Activated T-helper 1 cell treated with anti-CD3 and anti-CD28 coated beads, Interleukin-12 subunit alpha, Interleukin-12 subunit beta, Interleukin-2, Interleukin-4 antibody, amounts not matched to agents 30 ng/mL and 10 ng/mL and 1 ng/mL, durations not matched to agents 14 hours and 24 hours and 36 hours (primary cell): Measurements from ENCODE around the gene CLEC3B. TPM values are rescaled to one million over a fixed set of nuclear protein-coding genes. Genes with fewer than 3 reads are reported as not detected.
"Not testable (repeated sequence)": the region's sequence is repeated elsewhere in the genome, so short reads cannot be mapped to it uniquely, and the experiment has no call there.

ENCODE experiments used
- DNase-seq: peaks from one replicate; pipeline ENCODE4 v3.0.0; 2021; ENCODE audit warnings: low spot score
- H3K27ac Mint-ChIP-seq: one replicate; pipeline ENCODE4 v1.8.0; 2021; ENCODE audit warnings: mild to moderate bottlenecking, mixed read lengths
- H3K27me3 Mint-ChIP-seq: one replicate; pipeline ENCODE4 v1.8.0; 2022; ENCODE audit warnings: mild to moderate bottlenecking, moderate library complexity, mixed read lengths; ENCODE audit not compliant: insufficient read depth
- H3K36me3 Mint-ChIP-seq: one replicate; pipeline ENCODE4 v1.8.0; 2021; ENCODE audit warnings: low read depth, mixed read lengths
- H3K4me1 Mint-ChIP-seq: one replicate; pipeline ENCODE4 v1.8.0; 2021; ENCODE audit warnings: low read depth, mixed read lengths
- H3K4me3 Mint-ChIP-seq: one replicate; pipeline ENCODE4 v1.8.0; 2021; ENCODE audit warnings: mild to moderate bottlenecking, moderate library complexity, mixed read lengths
- H3K9me3 Mint-ChIP-seq: one replicate; pipeline ENCODE4 v1.8.0; 2021; ENCODE audit warnings: mixed read lengths
- intact Hi-C: fragments of 100-400 bp; cut with micrococcal nuclease; formaldehyde crosslinking; loops from one replicate; pipeline ENCODE4 v1.15.1; 2024
- total RNA-seq: library from RNA; stranded (reverse); gene quantifications from 2 replicates; pipeline ENCODE4 v1.2.3, GENCODE V29; 2022

Gene CLEC3B, protein sequence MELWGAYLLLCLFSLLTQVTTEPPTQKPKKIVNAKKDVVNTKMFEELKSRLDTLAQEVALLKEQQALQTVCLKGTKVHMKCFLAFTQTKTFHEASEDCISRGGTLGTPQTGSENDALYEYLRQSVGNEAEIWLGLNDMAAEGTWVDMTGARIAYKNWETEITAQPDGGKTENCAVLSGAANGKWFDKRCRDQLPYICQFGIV
- total RNA-seq, result not detected in 2 replicates

DNA sequence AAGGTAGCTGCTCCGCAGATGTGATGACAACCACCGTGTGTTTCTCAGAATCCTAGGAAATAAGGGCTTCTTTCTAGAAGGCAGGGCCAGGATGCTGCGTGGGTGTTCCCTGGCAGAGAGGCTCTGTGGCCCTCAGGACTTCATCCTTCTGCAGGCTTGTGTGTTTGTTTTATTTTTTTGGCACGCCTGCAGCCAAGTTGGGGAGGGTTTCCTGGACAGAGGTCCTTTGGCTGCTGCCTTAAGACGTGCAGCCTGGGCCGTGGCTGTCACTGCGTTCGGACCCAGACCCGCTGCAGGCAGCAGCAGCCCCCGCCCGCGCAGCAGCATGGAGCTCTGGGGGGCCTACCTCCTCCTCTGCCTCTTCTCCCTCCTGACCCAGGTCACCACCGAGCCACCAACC is at the start of gene CLEC3B:
Gene CLEC3B, plus strand, starts transcription at position 266 of the 400 bp plus-strand sequence. Its CDS starts 60 bp downstream, at position 326.
- Mint-ChIP-seq H3K27me3 (peaks cover 7% of the 10 kb centered on the region), H3K36me3 (no peaks in the 10 kb centered on the region), H3K27ac (no peak within 1 kb of the TSS), H3K4me1 (peaks cover 2% of the 10 kb centered on the region), H3K9me3 (no peaks in the 10 kb centered on the region), H3K4me3 (no peak within 1 kb of the TSS)
- no peak for DNase-seq
- intact Hi-C loops, result no loop called here

DNA sequence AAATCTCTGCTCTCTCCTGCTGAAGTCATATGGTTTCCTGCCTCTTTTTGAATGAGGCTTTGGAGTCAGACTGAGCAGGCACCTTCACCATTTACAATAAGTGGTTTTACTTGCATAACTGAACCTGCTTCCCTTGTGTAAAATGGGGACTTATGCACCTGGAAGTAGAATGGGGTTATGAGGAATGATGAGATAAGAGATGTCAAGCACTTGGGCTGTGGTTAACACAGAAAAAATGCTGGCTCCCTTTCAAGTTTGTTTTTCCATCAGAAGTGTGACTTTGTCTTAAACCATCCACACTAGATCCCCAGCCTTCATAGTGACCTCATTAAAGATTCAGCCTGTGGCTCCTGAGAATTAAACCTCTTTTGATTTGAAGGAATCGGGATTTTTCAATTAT is 44.9 kb upstream of the CLEC3B start:
- no peak for DNase-seq
- peaks cover 22% of the 10 kb centered on the region for H3K36me3 Mint-ChIP-seq
- H3K27ac Mint-ChIP-seq, result peak overlapping the region; percentile 79
- H3K27me3 Mint-ChIP-seq, result no peaks in the 10 kb centered on the region
- H3K4me3 Mint-ChIP-seq, result no peak overlapping the region
- no peaks in the 10 kb centered on the region for H3K9me3 Mint-ChIP-seq
- peaks cover 84% of the 10 kb centered on the region for H3K4me1 Mint-ChIP-seq
- intact Hi-C loops, result loop anchor here (1.0 to 5.0 kb wide), 2 partner anchors 15 to 186 kb away; no protein-coding TSS in a partner anchor

DNA sequence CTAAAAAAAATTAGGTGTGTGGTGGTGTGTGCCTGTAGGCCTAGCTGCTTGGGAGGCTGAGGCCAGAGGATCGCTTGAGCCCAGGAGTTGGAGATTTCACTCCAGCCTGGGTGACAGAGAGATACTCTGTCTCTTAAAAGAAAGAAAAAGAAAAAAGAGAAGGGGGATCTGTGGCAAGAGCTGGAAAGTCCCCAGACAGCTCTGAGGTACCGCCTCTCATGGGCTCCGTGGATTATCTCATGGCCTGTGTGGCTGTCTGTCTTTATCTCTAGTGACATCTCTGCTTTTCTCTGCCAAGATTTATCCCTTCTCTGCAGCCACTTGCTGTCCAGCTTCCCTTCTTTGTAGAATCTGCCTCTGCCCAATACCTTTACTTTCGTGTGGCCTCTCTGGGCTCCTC is 44.4 kb upstream of the CLEC3B start:
- Mint-ChIP-seq H3K36me3 (peaks cover 22% of the 10 kb centered on the region), H3K9me3 (no peaks in the 10 kb centered on the region), H3K4me1 (peaks cover 84% of the 10 kb centered on the region), H3K4me3 (peak overlapping the region; percentile 34), H3K27me3 (no peaks in the 10 kb centered on the region), H3K27ac (peak overlapping the region; percentile 79)
- intact Hi-C loops, result loop anchor here (1.0 to 5.0 kb wide), 2 partner anchors 15 to 186 kb away; no protein-coding TSS in a partner anchor
- DNase-seq, result peak; percentile 44

DNA sequence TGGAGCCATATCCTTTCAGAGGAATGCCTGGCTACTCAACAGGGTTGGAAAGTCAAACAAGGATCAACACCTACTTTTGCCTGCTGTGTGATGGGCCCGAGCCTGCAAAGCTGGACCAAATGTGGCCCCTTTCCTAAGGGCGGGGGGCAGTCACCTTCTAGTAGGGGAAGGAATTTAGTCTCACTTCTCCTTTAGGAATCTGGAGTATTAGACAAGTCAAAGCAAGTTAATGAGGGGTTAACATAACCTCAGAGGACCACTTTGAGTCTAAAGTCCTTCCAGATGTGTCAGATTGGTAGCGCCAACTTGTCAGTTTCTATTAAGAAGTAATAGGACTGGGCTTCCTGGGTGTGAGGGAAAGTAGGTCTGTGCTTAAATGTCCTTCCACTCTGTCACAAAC is 43.3 kb upstream of the CLEC3B start:
- intact Hi-C loops, result loop anchor here (5.0 kb wide), 1 partner anchor 184 kb away; no protein-coding TSS in a partner anchor
- Mint-ChIP-seq H3K9me3 (no peaks in the 10 kb centered on the region), H3K36me3 (peaks cover 19% of the 10 kb centered on the region), H3K27me3 (no peaks in the 10 kb centered on the region), H3K27ac (no peak overlapping the region), H3K4me1 (peaks cover 75% of the 10 kb centered on the region), H3K4me3 (no peak overlapping the region)
- DNase-seq, result no peak

DNA sequence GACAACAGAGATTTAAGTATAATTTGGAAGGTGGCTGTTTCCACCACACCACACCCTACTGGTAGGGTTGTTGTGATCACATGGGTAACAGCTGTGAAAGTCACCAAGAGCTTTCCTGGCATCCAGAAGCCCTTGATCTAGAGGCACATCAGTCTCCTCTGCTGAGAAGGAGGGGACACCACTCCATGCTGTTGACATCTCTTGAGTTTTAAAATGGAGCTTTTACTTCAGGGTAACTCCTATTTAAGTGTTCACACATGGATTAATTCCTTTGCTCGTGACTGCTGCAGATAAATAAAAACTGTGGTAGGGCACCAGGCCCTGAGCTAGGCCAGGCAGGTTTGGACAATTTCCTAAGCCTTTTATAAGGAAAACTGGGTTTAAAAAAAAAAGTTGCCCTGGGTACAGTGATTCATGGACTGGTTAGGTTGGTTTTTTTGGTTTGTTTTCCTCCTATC is 42.6 kb upstream of the CLEC3B start:
- Mint-ChIP-seq H3K4me1 (peaks cover 69% of the 10 kb centered on the region), H3K9me3 (no peaks in the 10 kb centered on the region), H3K27ac (no peak overlapping the region), H3K27me3 (no peaks in the 10 kb centered on the region), H3K4me3 (no peak overlapping the region), H3K36me3 (peaks cover 16% of the 10 kb centered on the region)
- intact Hi-C loops, result loop anchor here (5.0 kb wide), 1 partner anchor 184 kb away; no protein-coding TSS in a partner anchor
- no peak for DNase-seq

DNA sequence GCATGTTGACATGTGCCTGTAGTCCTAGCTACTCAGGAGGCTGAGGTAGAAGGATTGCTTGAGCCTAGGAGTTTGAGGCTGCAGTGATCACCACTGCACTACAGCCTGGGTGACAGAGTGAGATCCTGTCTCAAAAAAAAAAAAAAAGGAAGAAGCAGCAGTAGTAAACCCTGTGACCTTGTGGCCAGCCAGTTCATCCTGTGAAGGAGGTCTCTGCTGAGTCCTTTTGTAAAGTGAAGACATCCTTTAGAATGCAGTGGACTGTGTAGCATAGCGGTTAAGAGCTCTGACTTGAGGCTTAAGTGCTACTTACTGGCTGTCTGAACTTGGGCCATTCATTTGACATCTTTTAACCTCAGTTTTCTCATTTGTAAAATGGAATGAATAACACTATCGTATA is 41.8 kb upstream of the CLEC3B start:
- Mint-ChIP-seq H3K4me3 (no peak overlapping the region), H3K36me3 (peaks cover 16% of the 10 kb centered on the region), H3K4me1 (peaks cover 61% of the 10 kb centered on the region), H3K27me3 (no peaks in the 10 kb centered on the region), H3K9me3 (no peaks in the 10 kb centered on the region), H3K27ac (no peak overlapping the region)
- intact Hi-C loops, result loop anchor here (5.0 kb wide), 1 partner anchor 183 kb away; no protein-coding TSS in a partner anchor
- no peak for DNase-seq

DNA sequence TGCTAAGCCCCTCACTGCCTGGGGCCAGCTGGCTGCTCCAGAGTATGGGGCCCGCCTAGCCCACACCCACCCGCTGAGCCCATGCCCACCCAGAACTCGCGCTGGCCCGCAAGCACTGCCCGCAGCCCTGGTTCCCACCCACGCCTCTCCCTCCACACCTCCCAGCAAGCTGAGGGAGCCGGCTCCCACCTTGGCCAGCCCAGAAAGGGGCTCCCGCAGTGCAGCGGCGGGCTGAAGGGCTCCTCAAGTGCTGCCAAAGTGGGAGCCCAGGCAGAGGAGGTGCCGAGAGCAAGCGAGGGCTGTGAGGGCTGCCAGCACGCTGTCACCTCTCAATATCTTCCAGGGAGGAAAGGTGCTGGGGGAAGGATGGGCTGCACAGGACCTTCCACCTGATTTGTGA is 39.8 kb upstream of the CLEC3B start:
- peaks cover 49% of the 10 kb centered on the region for H3K4me1 Mint-ChIP-seq
- DNase-seq, H3K9me3 Mint-ChIP-seq, H3K27ac Mint-ChIP-seq, H3K4me3 Mint-ChIP-seq, H3K27me3 Mint-ChIP-seq, intact Hi-C loops: not testable (repeated sequence)
- H3K36me3 Mint-ChIP-seq, result peaks cover 23% of the 10 kb centered on the region

DNA sequence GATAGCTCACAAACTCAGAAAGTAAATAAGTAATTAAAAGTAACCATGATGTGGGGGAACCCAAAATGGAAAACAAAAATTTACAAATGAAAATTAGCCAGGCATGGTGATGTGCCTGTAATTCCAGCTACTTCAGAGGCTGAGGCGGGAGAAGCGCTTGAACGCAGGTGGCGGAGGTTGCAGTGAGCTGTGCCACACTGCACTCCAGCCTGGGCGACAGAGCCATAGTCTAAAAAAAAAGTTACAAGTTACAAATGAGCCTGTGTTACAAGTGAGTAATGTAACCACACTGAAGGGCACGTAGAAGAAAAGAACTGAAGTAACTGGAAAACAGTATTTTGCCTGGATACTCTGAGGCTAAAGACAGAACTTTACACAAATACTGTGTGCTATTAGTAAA is 38.8 kb upstream of the CLEC3B start:
- DNase-seq, result no peak
- Mint-ChIP-seq H3K9me3 (no peaks in the 10 kb centered on the region), H3K27ac (no peak overlapping the region), H3K27me3 (no peaks in the 10 kb centered on the region), H3K36me3 (peaks cover 30% of the 10 kb centered on the region), H3K4me3 (no peak overlapping the region), H3K4me1 (peaks cover 46% of the 10 kb centered on the region)
- intact Hi-C loops, result no loop called here

DNA sequence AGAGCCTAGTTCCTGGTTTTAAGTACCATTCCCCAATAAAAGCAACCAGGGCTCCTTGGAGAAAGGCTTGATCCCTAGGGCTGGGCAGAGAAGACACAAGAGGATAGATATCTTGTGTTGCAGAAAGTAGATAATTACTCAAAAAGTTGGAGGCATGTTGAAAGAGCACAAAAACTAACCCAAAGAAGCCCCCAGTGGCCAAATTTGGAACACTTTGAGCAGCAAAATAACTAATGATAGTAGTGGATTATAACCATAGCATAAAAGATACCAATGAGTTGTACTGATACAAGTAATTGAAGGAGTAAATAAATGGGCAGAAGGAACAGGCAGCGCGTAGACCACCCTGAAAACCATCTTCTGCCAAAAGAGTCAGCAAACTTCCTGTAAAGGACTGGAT is 38.0 kb upstream of the CLEC3B start:
- H3K4me1 Mint-ChIP-seq, result peaks cover 44% of the 10 kb centered on the region
- DNase-seq, result no peak
- H3K4me3 Mint-ChIP-seq, result no peak overlapping the region
- intact Hi-C loops, result no loop called here
- H3K27me3 Mint-ChIP-seq, result no peaks in the 10 kb centered on the region
- H3K36me3 Mint-ChIP-seq, result peaks cover 38% of the 10 kb centered on the region
- H3K27ac Mint-ChIP-seq, result no peak overlapping the region
- no peaks in the 10 kb centered on the region for H3K9me3 Mint-ChIP-seq

DNA sequence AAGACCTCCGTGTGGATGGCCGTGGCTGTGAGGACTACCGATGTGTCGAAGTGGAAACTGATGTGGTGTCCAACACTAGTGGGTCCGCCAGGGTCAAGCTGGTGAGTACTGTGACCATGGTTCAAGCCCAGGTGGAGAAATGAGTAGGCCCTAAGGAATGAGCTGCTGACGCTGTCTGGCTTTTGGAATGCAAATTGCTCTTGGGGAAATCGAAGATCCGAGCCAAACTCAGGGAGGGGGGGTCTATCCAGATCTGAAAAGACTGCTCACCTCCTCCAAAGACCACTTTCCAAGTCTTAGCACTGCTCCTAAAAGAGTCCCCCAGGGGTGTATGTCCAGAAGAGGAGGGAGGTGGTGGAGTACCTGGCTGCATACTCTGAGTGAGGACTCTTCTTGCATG is 37.0 kb upstream of the CLEC3B start:
- no peaks in the 10 kb centered on the region for H3K27me3 Mint-ChIP-seq
- H3K36me3 Mint-ChIP-seq, result peaks cover 41% of the 10 kb centered on the region
- peaks cover 34% of the 10 kb centered on the region for H3K4me1 Mint-ChIP-seq
- H3K4me3 Mint-ChIP-seq, result no peak overlapping the region
- H3K9me3 Mint-ChIP-seq, result no peaks in the 10 kb centered on the region
- H3K27ac Mint-ChIP-seq, result no peak overlapping the region
- no peak for DNase-seq
- intact Hi-C loops, result no loop called here

DNA sequence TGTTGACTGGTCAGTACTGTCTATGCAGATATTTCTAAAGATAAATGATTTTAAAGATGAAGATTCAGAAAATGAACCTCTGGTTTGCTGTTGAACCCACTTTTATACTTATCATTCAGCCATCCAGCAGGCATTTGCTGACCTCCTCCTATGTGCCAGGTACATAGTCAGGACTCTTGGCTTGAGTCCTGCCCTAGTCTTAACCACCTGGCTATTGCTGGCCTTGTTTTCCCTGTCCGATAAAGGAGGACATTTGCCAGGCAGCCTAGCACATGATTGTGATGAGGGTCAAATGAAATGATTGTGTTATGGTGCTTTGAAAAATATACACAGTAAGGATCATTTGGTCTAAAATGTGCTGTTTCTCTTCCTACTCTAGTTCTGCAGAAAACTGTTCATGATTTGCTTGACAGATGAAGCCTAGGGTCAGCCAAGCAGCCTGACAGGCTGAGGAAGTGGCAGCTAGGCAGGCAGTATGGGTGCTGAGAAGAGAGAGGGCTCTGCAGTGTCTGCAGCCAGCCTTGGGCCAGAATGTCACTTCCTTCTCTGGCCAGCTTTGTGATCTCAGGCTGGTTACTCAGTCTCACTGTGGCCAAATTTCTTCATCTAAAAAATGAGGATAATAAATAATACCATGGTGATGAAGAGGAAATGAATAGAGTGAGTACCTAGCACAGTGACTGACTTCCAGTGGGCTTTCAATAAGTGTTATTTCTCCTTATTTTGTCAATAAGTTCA is 36.3 kb upstream of the CLEC3B start:
- Mint-ChIP-seq H3K4me1 (peaks cover 27% of the 10 kb centered on the region), H3K36me3 (peaks cover 44% of the 10 kb centered on the region)
- intact Hi-C loops, result no loop called here

DNA sequence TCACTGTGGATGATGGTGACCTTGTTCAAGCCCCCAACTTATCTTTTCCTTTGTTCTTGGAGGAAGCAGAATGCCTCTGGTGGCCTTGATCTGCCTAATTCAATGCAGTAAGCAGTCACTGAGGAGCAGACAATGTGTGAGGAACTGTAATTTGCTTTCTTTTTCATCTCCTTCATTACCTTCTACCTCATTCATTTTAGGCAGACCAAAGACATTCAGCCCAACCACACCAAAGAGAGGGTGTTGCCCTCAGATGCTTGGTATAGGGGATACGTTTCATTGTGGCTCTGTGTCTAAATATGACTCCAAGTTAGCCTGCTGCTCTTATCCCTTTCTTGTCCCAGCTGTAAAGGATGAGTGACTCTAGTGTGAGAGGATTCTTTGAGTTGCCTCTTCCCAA is 34.8 kb upstream of the CLEC3B start:
- DNase-seq, result no peak

More for the DNA sequence above, 36.3 kb upstream of the CLEC3B start:
- H3K27me3 Mint-ChIP-seq, result no peaks in the 10 kb centered on the region
- no peaks in the 10 kb centered on the region for H3K9me3 Mint-ChIP-seq
- no peak overlapping the region for H3K4me3 Mint-ChIP-seq
- no peak overlapping the region for H3K27ac Mint-ChIP-seq
- DNase-seq, result no peak

More for the DNA sequence above, 34.8 kb upstream of the CLEC3B start:
- Mint-ChIP-seq H3K9me3 (no peaks in the 10 kb centered on the region), H3K27me3 (no peaks in the 10 kb centered on the region), H3K4me1 (peaks cover 31% of the 10 kb centered on the region), H3K36me3 (peaks cover 42% of the 10 kb centered on the region), H3K27ac (no peak overlapping the region), H3K4me3 (no peak overlapping the region)
- intact Hi-C loops, result no loop called here
